GF-D8 (cell line): ENCODE data around the gene ZNF318.

Source experiments
- DNase-seq: peaks from one replicate; lab custom pipeline; 2025; lab: John Stamatoyannopoulos, UW

Gene ZNF318

GRCh38 chr6:43301081-43301870 lies 68.2 kb downstream of the ZNF318 start:
- no peak for DNase-seq

GRCh38 chr6:43299338-43300293 lies 69.8 kb downstream of the ZNF318 start:
- no peak for DNase-seq

GRCh38 chr6:43298565-43299337 lies 70.7 kb downstream of the ZNF318 start:
- no peak for DNase-seq

- DNase-seq = no peak
These were observed 71.5 kb downstream of the ZNF318 start, which contains the start of gene SLC22A7 for GRCh38 chr6:43297644-43298564. Gene SLC22A7 (plus strand): TSS chr6:43298260. CDS start chr6:43298359, 99 bp downstream.

- no peak for DNase-seq
These were observed 72.5 kb downstream of the ZNF318 start for GRCh38 chr6:43296780-43297497.

- no peak for DNase-seq
These were observed 74.0 kb downstream of the ZNF318 start for GRCh38 chr6:43295456-43295855.

- no peak for DNase-seq
These were observed 74.9 kb downstream of the ZNF318 start for GRCh38 chr6:43294536-43294935.

- DNase-seq = no peak
These were observed 75.7 kb downstream of the ZNF318 start for GRCh38 chr6:43293698-43294097.

- DNase-seq = no peak
These were observed 76.6 kb downstream of the ZNF318 start for GRCh38 chr6:43292763-43293318.

GRCh38 chr6:43292341-43292740 lies 77.1 kb downstream of the ZNF318 start:
- DNase-seq = no peak

GRCh38 chr6:43291708-43292107 lies 77.7 kb downstream of the ZNF318 start:
- no peak for DNase-seq

GRCh38 chr6:43290905-43291355 lies 78.5 kb downstream of the ZNF318 start:
- DNase-seq = no peak

GRCh38 chr6:43290339-43290904 lies 79.0 kb downstream of the ZNF318 start:
- DNase-seq = no peak

- DNase-seq = no peak
These were observed 81.4 kb downstream of the ZNF318 start for GRCh38 chr6:43287717-43288679.

- no peak for DNase-seq
These were observed 82.3 kb downstream of the ZNF318 start for GRCh38 chr6:43286980-43287716.

GRCh38 chr6:43286456-43286979 lies 82.9 kb downstream of the ZNF318 start:
- no peak for DNase-seq
